ENCODE results near the gene SHROOM1.

SHROOM1 gene

DNA sequence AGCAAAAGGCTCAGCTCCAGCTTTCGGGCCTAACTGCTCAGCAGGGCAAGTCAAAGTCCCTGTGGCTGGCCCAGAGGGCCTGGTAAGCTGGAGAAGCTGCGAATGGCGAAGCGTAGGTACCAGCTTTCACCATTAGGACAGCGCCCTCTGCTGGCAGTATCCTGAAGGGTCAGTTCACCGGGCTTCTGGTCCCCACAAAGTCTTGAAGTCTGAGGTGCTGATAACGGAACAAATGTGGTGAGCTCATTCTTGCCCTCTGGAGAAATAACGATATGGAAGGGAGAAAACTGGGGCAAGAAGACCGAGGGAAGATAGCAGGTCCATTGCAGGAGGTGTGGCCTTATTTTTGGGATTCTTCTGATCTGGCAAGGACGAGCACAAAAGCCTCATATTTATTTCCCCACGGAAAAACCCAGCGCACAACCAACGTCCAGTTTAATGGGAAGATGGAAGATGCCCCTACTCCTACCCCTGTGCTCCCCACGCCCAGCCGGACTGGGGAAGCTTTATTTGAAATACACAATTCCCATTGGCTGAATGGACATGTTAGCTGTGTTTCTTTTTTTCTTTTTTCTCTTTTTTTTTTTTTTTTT lies 10.2 kb downstream of the SHROOM1 start:
- TF ChIP-seq, protein P1, sequence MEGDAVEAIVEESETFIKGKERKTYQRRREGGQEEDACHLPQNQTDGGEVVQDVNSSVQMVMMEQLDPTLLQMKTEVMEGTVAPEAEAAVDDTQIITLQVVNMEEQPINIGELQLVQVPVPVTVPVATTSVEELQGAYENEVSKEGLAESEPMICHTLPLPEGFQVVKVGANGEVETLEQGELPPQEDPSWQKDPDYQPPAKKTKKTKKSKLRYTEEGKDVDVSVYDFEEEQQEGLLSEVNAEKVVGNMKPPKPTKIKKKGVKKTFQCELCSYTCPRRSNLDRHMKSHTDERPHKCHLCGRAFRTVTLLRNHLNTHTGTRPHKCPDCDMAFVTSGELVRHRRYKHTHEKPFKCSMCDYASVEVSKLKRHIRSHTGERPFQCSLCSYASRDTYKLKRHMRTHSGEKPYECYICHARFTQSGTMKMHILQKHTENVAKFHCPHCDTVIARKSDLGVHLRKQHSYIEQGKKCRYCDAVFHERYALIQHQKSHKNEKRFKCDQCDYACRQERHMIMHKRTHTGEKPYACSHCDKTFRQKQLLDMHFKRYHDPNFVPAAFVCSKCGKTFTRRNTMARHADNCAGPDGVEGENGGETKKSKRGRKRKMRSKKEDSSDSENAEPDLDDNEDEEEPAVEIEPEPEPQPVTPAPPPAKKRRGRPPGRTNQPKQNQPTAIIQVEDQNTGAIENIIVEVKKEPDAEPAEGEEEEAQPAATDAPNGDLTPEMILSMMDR (IDR thresholded peaks at IDR 0.05; ENCODE audit: insufficient read depth, missing control alignments): peak; percentile 92
- peak; percentile 48 for FAIRE-seq
- DNase-seq (ENCODE audit: insufficient read length, low spot score): peak; percentile 91

DNA sequence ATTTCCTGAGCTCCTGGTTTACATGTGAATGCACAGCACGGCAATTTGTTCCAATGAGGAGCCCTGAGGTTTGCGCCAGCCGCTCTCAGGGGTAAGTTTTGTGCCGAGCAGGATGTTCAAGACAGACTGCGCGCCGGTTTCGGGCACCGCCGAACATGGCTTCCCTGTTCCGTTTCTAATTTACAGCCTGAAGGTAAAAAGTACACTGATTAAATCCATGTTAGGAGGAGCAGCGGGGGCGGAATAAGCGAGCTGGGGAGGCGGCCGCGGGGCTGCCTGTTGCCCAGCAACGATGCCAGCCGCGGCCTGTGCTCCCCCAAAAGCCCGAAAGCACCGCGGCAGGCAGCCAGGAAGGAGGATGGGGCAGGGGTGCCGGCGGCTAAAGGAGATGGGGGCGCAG lies 11.0 kb downstream of the SHROOM1 start:
- TF ChIP-seq, protein P1 (IDR thresholded peaks at IDR 0.05; ENCODE audit: insufficient read depth, missing control alignments): no peak
- FAIRE-seq: no peak
- DNase-seq (ENCODE audit: insufficient read length, low spot score): no peak

DNA sequence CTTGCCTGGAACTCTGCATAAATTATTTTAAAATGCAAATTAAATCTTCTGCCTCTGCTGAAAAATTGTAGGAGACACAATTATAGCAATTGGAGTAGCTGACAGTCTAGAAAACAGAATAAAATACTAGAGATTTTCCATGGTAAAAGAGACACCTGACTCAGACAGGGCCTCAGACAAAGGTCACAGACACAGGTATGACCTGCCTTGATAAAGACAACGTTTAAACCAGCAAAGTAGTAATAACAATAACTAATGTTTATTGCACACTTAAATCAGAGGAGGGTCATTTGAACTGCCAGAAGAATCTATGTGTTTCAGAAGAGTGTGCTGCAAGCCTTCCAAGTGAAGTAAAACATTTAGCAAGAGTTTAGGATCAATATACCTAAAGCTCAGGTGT lies 13.4 kb downstream of the SHROOM1 start:
- TF ChIP-seq, protein P1 (IDR thresholded peaks at IDR 0.05; ENCODE audit: insufficient read depth, missing control alignments): no peak
- FAIRE-seq (no peak), DNase-seq (ENCODE audit: insufficient read length, low spot score) (no peak)

DNA sequence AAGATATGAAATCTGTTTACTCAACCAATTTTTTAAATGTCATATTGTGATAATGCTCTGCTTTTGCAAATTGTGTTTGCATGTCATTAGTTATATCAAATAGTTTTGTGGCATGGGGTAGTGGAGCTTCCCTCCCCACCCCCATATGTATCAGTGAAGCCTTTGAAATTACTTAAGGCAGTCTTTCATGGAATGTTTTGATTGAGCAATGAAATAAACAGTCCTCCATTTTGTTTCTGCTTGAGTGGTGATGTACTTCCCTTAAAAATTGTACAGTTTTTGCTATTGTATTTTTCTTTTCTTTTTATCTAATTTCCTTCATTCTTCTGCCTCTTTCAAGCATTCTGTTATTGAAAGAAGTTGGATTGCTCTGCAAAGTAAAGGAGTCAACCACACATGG lies 13.9 kb downstream of the SHROOM1 start:
- TF ChIP-seq, protein P1 (IDR thresholded peaks at IDR 0.05; ENCODE audit: insufficient read depth, missing control alignments): no peak
- no peak for DNase-seq (ENCODE audit: insufficient read length, low spot score)
- FAIRE-seq: no peak

DNA sequence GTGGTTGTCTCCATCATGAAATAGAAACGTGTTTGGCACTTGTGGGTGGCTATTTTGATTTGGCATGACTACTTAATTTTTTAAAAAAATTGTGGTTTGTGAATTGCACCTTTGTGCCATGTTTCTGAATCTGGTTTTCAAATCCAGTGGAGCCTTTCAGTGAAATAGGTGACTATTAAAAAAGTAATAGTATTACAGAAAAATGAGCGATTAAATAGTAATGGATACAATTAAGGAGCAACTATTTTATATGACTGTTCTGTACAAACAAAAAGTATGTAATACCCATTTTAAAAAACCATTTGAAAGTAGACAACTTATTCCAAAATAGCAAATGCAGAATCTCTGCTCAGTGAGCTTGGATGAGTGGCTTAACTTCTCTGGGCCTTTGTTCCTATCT lies 14.4 kb downstream of the SHROOM1 start:
- TF ChIP-seq, protein P1 (IDR thresholded peaks at IDR 0.05; ENCODE audit: insufficient read depth, missing control alignments): no peak
- no peak for DNase-seq (ENCODE audit: insufficient read length, low spot score)
- no peak for FAIRE-seq

DNA sequence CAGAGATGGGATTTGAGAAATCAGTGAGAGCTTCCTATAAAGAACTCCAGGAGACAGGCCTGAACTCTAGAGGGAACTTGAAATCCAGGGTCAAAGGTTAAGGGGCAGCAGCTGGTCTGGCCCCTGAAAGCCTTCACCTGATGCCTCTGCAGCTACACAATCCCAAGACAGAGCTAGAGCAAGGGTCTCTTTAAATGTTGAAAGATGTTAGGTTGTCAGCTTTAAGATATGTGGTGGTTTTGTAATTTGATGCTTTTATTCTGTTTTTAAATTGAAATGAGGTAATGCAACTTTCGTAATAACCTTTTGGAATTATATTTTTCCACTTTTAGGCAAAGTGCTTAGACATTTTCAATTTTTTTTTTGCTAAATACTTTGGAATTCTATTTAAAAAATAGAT lies 15.0 kb downstream of the SHROOM1 start:
- FAIRE-seq: no peak
- TF ChIP-seq, protein P1 (IDR thresholded peaks at IDR 0.05; ENCODE audit: insufficient read depth, missing control alignments): no peak
- DNase-seq (ENCODE audit: insufficient read length, low spot score): no peak

DNA sequence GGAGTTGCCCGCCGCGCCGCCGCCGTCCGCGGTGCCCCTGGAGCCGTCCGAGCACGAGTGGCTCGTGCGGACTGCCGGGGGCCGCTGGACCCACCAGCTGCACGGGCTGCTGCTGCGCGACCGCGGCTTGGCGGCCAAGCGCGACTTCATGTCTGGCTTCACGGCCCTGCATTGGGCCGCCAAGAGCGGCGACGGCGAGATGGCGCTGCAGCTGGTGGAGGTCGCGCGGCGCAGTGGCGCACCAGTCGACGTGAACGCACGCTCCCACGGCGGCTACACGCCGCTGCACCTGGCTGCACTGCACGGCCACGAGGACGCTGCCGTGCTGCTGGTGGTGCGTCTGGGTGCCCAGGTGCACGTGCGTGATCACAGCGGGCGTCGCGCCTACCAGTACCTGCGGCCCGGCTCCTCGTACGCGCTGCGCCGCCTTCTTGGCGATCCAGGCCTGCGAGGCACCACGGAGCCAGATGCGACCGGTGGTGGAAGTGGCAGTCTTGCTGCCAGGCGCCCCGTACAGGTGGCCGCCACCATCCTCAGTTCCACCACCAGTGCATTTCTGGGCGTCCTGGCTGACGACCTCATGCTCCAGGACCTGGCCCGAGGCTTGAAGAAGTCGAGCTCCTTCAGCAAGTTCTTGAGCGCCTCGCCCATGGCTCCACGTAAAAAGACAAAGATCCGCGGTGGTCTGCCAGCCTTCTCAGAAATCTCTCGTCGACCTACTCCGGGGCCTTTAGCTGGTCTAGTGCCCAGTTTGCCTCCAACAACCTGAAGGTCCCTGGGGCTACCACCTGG lies 15.7 kb downstream of the SHROOM1 start:
- DNase-seq (ENCODE audit: insufficient read length, low spot score): no peak
- TF ChIP-seq, protein P1 (IDR thresholded peaks at IDR 0.05; ENCODE audit: insufficient read depth, missing control alignments): no peak
- no peak for FAIRE-seq
